Lower leg skin (tissue), 3 donors: Measurements from ENCODE around the gene PEX5L.

ENCODE experiments used
- CTCF ChIP-seq, 3 donors: fragments of 450-650 bp; IDR thresholded peaks; one replicate each; pipeline ENCODE4 v1.5.1; 2016; ENCODE audit warnings: antibody characterized with exemption in 3 of 3, mild to moderate bottlenecking in 3 of 3, moderate library complexity in 2 of 3
- POLR2A ChIP-seq, 2 donors: fragments of 450-650 bp; IDR thresholded peaks; one replicate each; pipeline ENCODE4 v1.6.1; 2016 to 2017; ENCODE audit warnings: antibody characterized with exemption in 2 of 2, mild to moderate bottlenecking in 1 of 2, moderate library complexity in 1 of 2

- TF ChIP-seq CTCF (IDR thresholded peaks at IDR 0.05) (no peak), POLR2A (IDR thresholded peaks at IDR 0.05) (no peak)
Observed at GRCh38 chr3:179760944-179761343, 275.8 kb downstream of the PEX5L start.
